CD14-positive monocyte (primary cell): ENCODE results near the gene RPS6KA2. TPM values are rescaled to one million over a fixed set of nuclear protein-coding genes. Genes with fewer than 3 reads are reported as not detected.
A peak's percentile ranks its signal among the peaks of the same experiment; 100 is the strongest.

Source experiments
- DNase-seq, 3 donors: peaks; one replicate each; pipeline ENCODE4 v3.0.0-alpha.2; 2011 to 2022
- H2AFZ ChIP-seq: 2 replicates; pipeline ENCODE4 v1.6.0; 2012; ENCODE audit warnings: mild to moderate bottlenecking, low read depth, low read length, inconsistent platforms; ENCODE audit not compliant: insufficient read depth, poor library complexity, severe bottlenecking
- H3K27ac ChIP-seq, 2 donors: 1 replicate in 1 of 2; 2 replicates in 1 of 2; pipeline ENCODE4 v1.5.1; 2012 to 2013; ENCODE audit warnings: low read length in 2 of 2, control low read depth in 1 of 2, inconsistent platforms in 1 of 2, low read depth in 1 of 2, mild to moderate bottlenecking in 1 of 2
- H3K27me3 ChIP-seq, 2 donors: one replicate each; pipeline versions ENCODE4 v1.6.0 to v1.6.1; 2011 to 2013; ENCODE audit warnings: low read length in 2 of 2; ENCODE audit not compliant: control insufficient read depth in 2 of 2, insufficient read depth in 2 of 2
- H3K36me3 ChIP-seq, 2 donors: replicated peaks in 1 of 2; 1 replicate in 1 of 2; 2 replicates in 1 of 2; pipeline versions ENCODE4 v1.5.1 to v1.6.1; 2012 to 2013; ENCODE audit warnings: low read length in 2 of 2, control low read depth in 1 of 2, inconsistent platforms in 1 of 2, mild to moderate bottlenecking in 1 of 2; ENCODE audit not compliant: insufficient read depth in 2 of 2, control insufficient read depth in 1 of 2
- H3K4me1 ChIP-seq, 2 donors: 1 replicate in 1 of 2; 2 replicates in 1 of 2; pipeline versions ENCODE4 v1.5.1 to v1.6.1; 2012 to 2013; ENCODE audit warnings: low read length in 2 of 2, control low read depth in 1 of 2, inconsistent platforms in 1 of 2, mild to moderate bottlenecking in 1 of 2, moderate library complexity in 1 of 2; ENCODE audit not compliant: insufficient read depth in 2 of 2, control insufficient read depth in 1 of 2
- H3K4me2 ChIP-seq: replicated peaks from 2 replicates; pipeline ENCODE3; 2012; ENCODE audit warnings: low read length, moderate library complexity, mild to moderate bottlenecking; ENCODE audit not compliant: poor library complexity, severe bottlenecking; ENCODE audit errors: extremely low read depth
- H3K4me3 ChIP-seq, 3 experiments: fragments of 200-600 bp in 1 of 3; sonication (generic) in 1 of 3; replicated peaks in 1 of 3; 1 replicate in 2 of 3; 2 replicates in 1 of 3; pipeline ENCODE4 v1.5.1; 2011 to 2013; ENCODE audit warnings: low read length in 3 of 3, mild to moderate bottlenecking in 3 of 3, control low read depth in 2 of 3, low read depth in 2 of 3, inconsistent platforms in 1 of 3, moderate library complexity in 1 of 3
- H3K79me2 ChIP-seq: 2 replicates; pipeline ENCODE4 v1.6.0; 2012; ENCODE audit warnings: mild to moderate bottlenecking, control low read depth, inconsistent platforms, low read length, moderate library complexity; ENCODE audit not compliant: insufficient read depth
- H3K9ac ChIP-seq: 2 replicates; pipeline ENCODE4 v1.6.0; 2017; ENCODE audit warnings: low read length, mild to moderate bottlenecking; ENCODE audit not compliant: insufficient read depth, poor library complexity, severe bottlenecking
- H3K9me3 ChIP-seq, 2 donors: replicated peaks in 1 of 2; 1 replicate in 1 of 2; 2 replicates in 1 of 2; pipeline versions ENCODE4 v1.5.1 to v1.6.1; 2012 to 2013; ENCODE audit warnings: low read length in 2 of 2, control low read depth in 1 of 2; ENCODE audit not compliant: control insufficient read depth in 1 of 2, insufficient read depth in 1 of 2
- H4K20me1 ChIP-seq: 2 replicates; pipeline ENCODE4 v1.6.0; 2012; ENCODE audit warnings: mild to moderate bottlenecking, low read length, control low read depth, moderate library complexity; ENCODE audit not compliant: insufficient read depth
- H3K27ac Mint-ChIP-seq, 7 donors: one replicate each; pipeline ENCODE4 v1.8.0; 2020; ENCODE audit warnings: mild to moderate bottlenecking in 7 of 7, mixed read lengths in 7 of 7, moderate library complexity in 6 of 7, inconsistent platforms in 2 of 7
- H3K27me3 Mint-ChIP-seq, 3 donors: one replicate each; pipeline ENCODE4 v1.8.0; 2021 to 2022; ENCODE audit warnings: low read depth in 3 of 3, mild to moderate bottlenecking in 3 of 3, mixed read lengths in 3 of 3, moderate library complexity in 3 of 3, inconsistent platforms in 1 of 3
- H3K36me3 Mint-ChIP-seq, 2 donors: one replicate each; pipeline ENCODE4 v1.8.0; 2020; ENCODE audit warnings: mixed read lengths in 2 of 2, inconsistent platforms in 1 of 2, mild to moderate bottlenecking in 1 of 2
- H3K4me1 Mint-ChIP-seq: one replicate; pipeline ENCODE4 v1.8.0; 2020; ENCODE audit warnings: mild to moderate bottlenecking, mixed read lengths
- H3K4me3 Mint-ChIP-seq, 2 donors: one replicate each; pipeline ENCODE4 v1.8.0; 2020; ENCODE audit warnings: mild to moderate bottlenecking in 2 of 2, mixed read lengths in 2 of 2, moderate library complexity in 1 of 2
- H3K9me3 Mint-ChIP-seq, 7 donors: one replicate each; pipeline ENCODE4 v1.8.0; 2020 to 2022; ENCODE audit warnings: mixed read lengths in 7 of 7, mild to moderate bottlenecking in 6 of 7, moderate library complexity in 6 of 7, inconsistent platforms in 2 of 7
- CTCF ChIP-seq: fragments of 200-600 bp; IDR thresholded peaks from one replicate; pipeline ENCODE4 v1.8.0; 2022; ENCODE audit warnings: antibody characterized with exemption, mild to moderate bottlenecking
- WGBS: methylation state at CpG from one replicate; pipeline ENCODE4 v1.1.5; 2013; ENCODE audit warnings: missing lambda C conversion rate; ENCODE audit not compliant: insufficient coverage; 5-methylcytosine and 5-hydroxymethylcytosine counted together
- intact Hi-C, 2 donors: fragments of 100-400 bp; cut with micrococcal nuclease; formaldehyde crosslinking; loops; one replicate each; pipeline versions ENCODE4 v1.15.0 to v1.15.1; 2023
- polyA plus RNA-seq, 3 donors: library from polyadenylated mRNA; depleted of rRNA in 1 of 3; unstranded in 2 of 3; stranded (reverse) in 1 of 3; fragments of 300-500 nt in 2 of 3; fragments of >200 nt in 1 of 3; fragmentation: Illumina TruSeq in 2 of 3; gene quantifications; 1 replicate in 2 of 3; 2 replicates in 1 of 3; pipeline ENCODE4 v1.2.3, GENCODE V29; 2012 to 2021

The RPS6KA2 gene
- polyA plus RNA-seq, 3 donors: 1.4 to 3.1 (median 1.9) TPM

- Mint-ChIP-seq H3K9me3 (peaks cover 0 to 1% (median 0%) of the 10 kb centered on the region in 7 donors), H3K27ac (peak overlapping the region in 1 of 7 donors; percentile 12)
- no peak for DNase-seq
Observed at GRCh38 chr6:166527849-166528248, 99.2 kb downstream of the RPS6KA2 start.

GRCh38 chr6:166526937-166527336 lies 100.1 kb downstream of the RPS6KA2 start:
- H3K27ac ChIP-seq: no peak overlapping the region
- H3K9me3 ChIP-seq: no peaks in the 10 kb centered on the region
- H4K20me1 ChIP-seq: no peaks in the 10 kb centered on the region
- WGBS: 100% methylated on average over 2 of the region's 10 CpGs
- no peak overlapping the region for H3K4me3 ChIP-seq
- H3K4me1 ChIP-seq: no peaks in the 10 kb centered on the region
- peaks cover 0 to 3% (median 2%) of the 10 kb centered on the region in 3 donors for H3K27me3 Mint-ChIP-seq
- no peaks in the 10 kb centered on the region for H3K4me1 Mint-ChIP-seq
- peaks cover 0 to 5% of the 10 kb centered on the region in 2 donors for H3K36me3 Mint-ChIP-seq
- H3K4me3 Mint-ChIP-seq: no peak overlapping the region
- TF ChIP-seq CTCF: no peak
- no peaks in the 10 kb centered on the region for H3K27me3 ChIP-seq
- H3K4me2 ChIP-seq: no peak overlapping the region
- no peak for DNase-seq
- intact Hi-C loops: no loop called here
- H2AFZ ChIP-seq: no peak overlapping the region
- H3K9ac ChIP-seq: no peak overlapping the region
- no peaks in the 10 kb centered on the region for H3K36me3 ChIP-seq
- no peaks in the 10 kb centered on the region for H3K79me2 ChIP-seq
- H3K27ac Mint-ChIP-seq: no peak overlapping the region
- peaks cover 0 to 1% (median 0%) of the 10 kb centered on the region in 7 donors for H3K9me3 Mint-ChIP-seq

More at GRCh38 chr6:166527849-166528248, 99.2 kb downstream of the RPS6KA2 start:
- peaks cover 0 to 3% (median 2%) of the 10 kb centered on the region in 3 donors for H3K27me3 Mint-ChIP-seq
- WGBS: no CpG with 5 or more reads among the region's 4 CpGs
- Histone ChIP-seq H3K36me3 (no peaks in the 10 kb centered on the region), H3K27ac (no peak overlapping the region), H3K4me2 (no peak overlapping the region), H3K79me2 (no peaks in the 10 kb centered on the region), H3K4me3 (no peak overlapping the region), H4K20me1 (no peaks in the 10 kb centered on the region), H3K9me3 (no peaks in the 10 kb centered on the region), H3K4me1 (no peaks in the 10 kb centered on the region), H3K9ac (no peak overlapping the region), H2AFZ (no peak overlapping the region), H3K27me3 (no peaks in the 10 kb centered on the region)
- intact Hi-C loops: no loop called here
- H3K4me3 Mint-ChIP-seq: no peak overlapping the region
- no peaks in the 10 kb centered on the region for H3K4me1 Mint-ChIP-seq
- no peak for TF ChIP-seq CTCF
- H3K36me3 Mint-ChIP-seq: peaks cover 0 to 5% of the 10 kb centered on the region in 2 donors
